A549 (cell line): ENCODE measurements around the gene RAB11FIP5.

ENCODE experiments used
- CBX2 ChIP-seq: fragments of 200-600 bp; sonication (generic); IDR thresholded peaks from 2 replicates; pipeline ENCODE4 v1.6.1; 2016; ENCODE audit warnings: low read depth, mild to moderate bottlenecking, borderline replicate concordance
- CEBPB ChIP-seq, 2 experiments: fragments of >200 bp in 1 of 2; sonication (Bioruptor Twin) in 1 of 2; formaldehyde crosslinking in 1 of 2; IDR thresholded peaks; 2 replicates each; pipeline ENCODE4 v1.6.1; 2012 to 2016
- CHD2 ChIP-seq: fragments of 150-350 bp; IDR thresholded peaks from 2 replicates; pipeline ENCODE4 v1.6.1; 2014; ENCODE audit warnings: low read length; ENCODE audit not compliant: partially characterized antibody
- CHD4 ChIP-seq: fragments of 200-600 bp; sonication (generic); IDR thresholded peaks from 2 replicates; pipeline ENCODE4 v1.6.1; 2016; ENCODE audit warnings: antibody characterized with exemption, mild to moderate bottlenecking, borderline replicate concordance
- EP300 ChIP-seq, 2 experiments: fragments of >200 bp; sonication (Bioruptor Twin); formaldehyde crosslinking; IDR thresholded peaks; 2 replicates in 1 of 2; 3 replicates in 1 of 2; pipeline ENCODE4 v1.6.1; 2016 to 2017
- KDM1A ChIP-seq: fragments of 200-600 bp; sonication (generic); IDR thresholded peaks from 2 replicates; pipeline ENCODE4 v1.6.1; 2016; ENCODE audit warnings: low read depth, mild to moderate bottlenecking
- MYC ChIP-seq: IDR thresholded peaks from 2 replicates; pipeline ENCODE4 v1.6.1; 2012; ENCODE audit warnings: mild to moderate bottlenecking, inconsistent platforms, low read length, improper control_type of control experiment, borderline replicate concordance
- POLR2A ChIP-seq: IDR thresholded peaks from 2 replicates; pipeline ENCODE4 v1.6.1; 2012; ENCODE audit warnings: mild to moderate bottlenecking, low read length
- RARB ChIP-seq: fragments of 250-450 bp; sonication (Bioruptor Pico); IDR thresholded peaks from 2 replicates; pipeline ENCODE4 v1.8.0; 2021; ENCODE audit warnings: mild to moderate bottlenecking, moderate library complexity
- TF ChIP-seq, protein P1 (sequence below): fragments of >200 bp; sonication (Bioruptor Twin); formaldehyde crosslinking; IDR thresholded peaks from 3 replicates; pipeline ENCODE4 v1.5.1; 2016
- TF ChIP-seq, protein P2 (sequence below): IDR thresholded peaks from 2 replicates; pipeline ENCODE4 v1.6.1; 2012; ENCODE audit warnings: low read depth, borderline replicate concordance
- TF ChIP-seq, protein P3 (sequence below): fragments of 200-600 bp; sonication (generic); IDR thresholded peaks from 2 replicates; pipeline ENCODE4 v1.6.1; 2016; ENCODE audit warnings: antibody characterized with exemption, mild to moderate bottlenecking, moderate library complexity

DNA sequence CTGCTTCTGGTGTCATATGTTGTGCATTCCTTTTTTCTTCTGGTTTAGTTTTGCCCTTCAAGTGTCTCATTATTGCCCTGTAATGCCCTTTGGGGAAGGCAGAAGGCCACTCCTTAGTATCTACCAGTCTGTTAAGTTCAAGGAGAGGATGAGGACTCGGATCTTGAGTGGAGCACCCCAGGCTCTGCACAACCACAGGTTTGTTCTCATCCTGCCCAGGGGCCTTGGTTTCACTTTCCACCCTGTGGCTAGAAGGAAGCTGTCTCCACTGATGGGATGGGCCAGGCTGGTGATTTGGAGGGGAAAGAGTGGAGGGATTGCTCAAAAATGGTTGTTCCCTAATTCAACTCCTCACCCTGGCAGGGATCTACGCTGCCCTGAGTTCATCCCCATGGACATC, 30.2 kb upstream of the RAB11FIP5 start:
- TF ChIP-seq, protein P1, sequence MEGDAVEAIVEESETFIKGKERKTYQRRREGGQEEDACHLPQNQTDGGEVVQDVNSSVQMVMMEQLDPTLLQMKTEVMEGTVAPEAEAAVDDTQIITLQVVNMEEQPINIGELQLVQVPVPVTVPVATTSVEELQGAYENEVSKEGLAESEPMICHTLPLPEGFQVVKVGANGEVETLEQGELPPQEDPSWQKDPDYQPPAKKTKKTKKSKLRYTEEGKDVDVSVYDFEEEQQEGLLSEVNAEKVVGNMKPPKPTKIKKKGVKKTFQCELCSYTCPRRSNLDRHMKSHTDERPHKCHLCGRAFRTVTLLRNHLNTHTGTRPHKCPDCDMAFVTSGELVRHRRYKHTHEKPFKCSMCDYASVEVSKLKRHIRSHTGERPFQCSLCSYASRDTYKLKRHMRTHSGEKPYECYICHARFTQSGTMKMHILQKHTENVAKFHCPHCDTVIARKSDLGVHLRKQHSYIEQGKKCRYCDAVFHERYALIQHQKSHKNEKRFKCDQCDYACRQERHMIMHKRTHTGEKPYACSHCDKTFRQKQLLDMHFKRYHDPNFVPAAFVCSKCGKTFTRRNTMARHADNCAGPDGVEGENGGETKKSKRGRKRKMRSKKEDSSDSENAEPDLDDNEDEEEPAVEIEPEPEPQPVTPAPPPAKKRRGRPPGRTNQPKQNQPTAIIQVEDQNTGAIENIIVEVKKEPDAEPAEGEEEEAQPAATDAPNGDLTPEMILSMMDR, result no peak
- TF ChIP-seq EP300 (IDR thresholded peaks at IDR 0.05) (no peak), CHD2 (no peak), POLR2A (no peak), KDM1A (no peak), CEBPB (IDR thresholded peaks at IDR 0.05) (no peak), CBX2 (no peak), MYC (no peak), RARB (CRISPR knock-in tag) (no peak), CHD4 (no peak)
- TF ChIP-seq, protein P2, sequence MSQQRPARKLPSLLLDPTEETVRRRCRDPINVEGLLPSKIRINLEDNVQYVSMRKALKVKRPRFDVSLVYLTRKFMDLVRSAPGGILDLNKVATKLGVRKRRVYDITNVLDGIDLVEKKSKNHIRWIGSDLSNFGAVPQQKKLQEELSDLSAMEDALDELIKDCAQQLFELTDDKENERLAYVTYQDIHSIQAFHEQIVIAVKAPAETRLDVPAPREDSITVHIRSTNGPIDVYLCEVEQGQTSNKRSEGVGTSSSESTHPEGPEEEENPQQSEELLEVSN, result no peak
- TF ChIP-seq, protein P3, sequence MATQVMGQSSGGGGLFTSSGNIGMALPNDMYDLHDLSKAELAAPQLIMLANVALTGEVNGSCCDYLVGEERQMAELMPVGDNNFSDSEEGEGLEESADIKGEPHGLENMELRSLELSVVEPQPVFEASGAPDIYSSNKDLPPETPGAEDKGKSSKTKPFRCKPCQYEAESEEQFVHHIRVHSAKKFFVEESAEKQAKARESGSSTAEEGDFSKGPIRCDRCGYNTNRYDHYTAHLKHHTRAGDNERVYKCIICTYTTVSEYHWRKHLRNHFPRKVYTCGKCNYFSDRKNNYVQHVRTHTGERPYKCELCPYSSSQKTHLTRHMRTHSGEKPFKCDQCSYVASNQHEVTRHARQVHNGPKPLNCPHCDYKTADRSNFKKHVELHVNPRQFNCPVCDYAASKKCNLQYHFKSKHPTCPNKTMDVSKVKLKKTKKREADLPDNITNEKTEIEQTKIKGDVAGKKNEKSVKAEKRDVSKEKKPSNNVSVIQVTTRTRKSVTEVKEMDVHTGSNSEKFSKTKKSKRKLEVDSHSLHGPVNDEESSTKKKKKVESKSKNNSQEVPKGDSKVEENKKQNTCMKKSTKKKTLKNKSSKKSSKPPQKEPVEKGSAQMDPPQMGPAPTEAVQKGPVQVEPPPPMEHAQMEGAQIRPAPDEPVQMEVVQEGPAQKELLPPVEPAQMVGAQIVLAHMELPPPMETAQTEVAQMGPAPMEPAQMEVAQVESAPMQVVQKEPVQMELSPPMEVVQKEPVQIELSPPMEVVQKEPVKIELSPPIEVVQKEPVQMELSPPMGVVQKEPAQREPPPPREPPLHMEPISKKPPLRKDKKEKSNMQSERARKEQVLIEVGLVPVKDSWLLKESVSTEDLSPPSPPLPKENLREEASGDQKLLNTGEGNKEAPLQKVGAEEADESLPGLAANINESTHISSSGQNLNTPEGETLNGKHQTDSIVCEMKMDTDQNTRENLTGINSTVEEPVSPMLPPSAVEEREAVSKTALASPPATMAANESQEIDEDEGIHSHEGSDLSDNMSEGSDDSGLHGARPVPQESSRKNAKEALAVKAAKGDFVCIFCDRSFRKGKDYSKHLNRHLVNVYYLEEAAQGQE, result no peak
